ENCODE measurements around the gene DNMT3A.

DNMT3A gene

GRCh38 chr2:25294573-25295462, 46.9 kb downstream of the DNMT3A start:
- TF ChIP-seq CTCF (conservative IDR thresholded peaks at IDR 0.05) (no peak), ZFX (IDR thresholded peaks at IDR 0.05) (peak; percentile 50; the same call in 1 of the 2 replicates)
- peak overlapping the region; percentile 57 for H3K27ac ChIP-seq

GRCh38 chr2:25293958-25294562, 47.7 kb downstream of the DNMT3A start:
- H3K27ac ChIP-seq, result no peak overlapping the region
- no peak for TF ChIP-seq CTCF (conservative IDR thresholded peaks at IDR 0.05)

GRCh38 chr2:25293145-25293544, 48.6 kb downstream of the DNMT3A start:
- no peak for TF ChIP-seq ZFX (IDR thresholded peaks at IDR 0.05)
- TF ChIP-seq CTCF (conservative IDR thresholded peaks at IDR 0.05), result no peak
- H3K27ac ChIP-seq, result no peak overlapping the region

- no peak overlapping the region for H3K27ac ChIP-seq
- TF ChIP-seq CTCF (conservative IDR thresholded peaks at IDR 0.05) (no peak), ZFX (IDR thresholded peaks at IDR 0.05) (no peak)
Measured at GRCh38 chr2:25292408-25292807, 49.3 kb downstream of the DNMT3A start.

- no peak for TF ChIP-seq CTCF (conservative IDR thresholded peaks at IDR 0.05)
- TF ChIP-seq ZFX (IDR thresholded peaks at IDR 0.05), result no peak
- H3K27ac ChIP-seq, result no peak overlapping the region
Measured at GRCh38 chr2:25290811-25291495, 50.8 kb downstream of the DNMT3A start.

GRCh38 chr2:25286723-25287483, 54.8 kb downstream of the DNMT3A start:
- TF ChIP-seq CTCF (conservative IDR thresholded peaks at IDR 0.05), result no peak
- no peak for TF ChIP-seq ZFX (IDR thresholded peaks at IDR 0.05)
- no peak overlapping the region for H3K27ac ChIP-seq

All from C4-2B (cell line).